CD4-positive, alpha-beta T cell treated with Interleukin-15 for 1 hour (primary cell): Measurements from ENCODE around the gene KANSL1.

Experiments used
- DNase-seq: peaks from one replicate; pipeline ENCODE4 v3.0.0-alpha.2; 2020

The KANSL1 gene

GRCh38 chr17:45993962-45994627, 199.1 kb downstream of the KANSL1 start:
- no peak for DNase-seq

GRCh38 chr17:45992904-45993303, 200.3 kb downstream of the KANSL1 start:
- no peak for DNase-seq

- DNase-seq, result no peak
Observed at GRCh38 chr17:45992175-45992574, 201.1 kb downstream of the KANSL1 start.

GRCh38 chr17:45991341-45991740, 201.9 kb downstream of the KANSL1 start:
- no peak for DNase-seq

GRCh38 chr17:45990886-45991285, 202.3 kb downstream of the KANSL1 start:
- no peak for DNase-seq

GRCh38 chr17:45989759-45990158, 203.5 kb downstream of the KANSL1 start:
- no peak for DNase-seq

- no peak for DNase-seq
Observed at GRCh38 chr17:45987706-45988105, 205.5 kb downstream of the KANSL1 start.

GRCh38 chr17:45986056-45986455, 207.2 kb downstream of the KANSL1 start:
- no peak for DNase-seq

GRCh38 chr17:45985447-45985846, 207.8 kb downstream of the KANSL1 start:
- DNase-seq, result no peak

- DNase-seq, result no peak
Observed at GRCh38 chr17:45984368-45984767, 208.9 kb downstream of the KANSL1 start.

- no peak for DNase-seq
Observed at GRCh38 chr17:45983614-45984310, 209.5 kb downstream of the KANSL1 start.

- DNase-seq, result no peak
Observed at GRCh38 chr17:45982791-45983613, 210.2 kb downstream of the KANSL1 start.

- DNase-seq, result no peak
Observed at GRCh38 chr17:45981306-45981705, 211.9 kb downstream of the KANSL1 start.

- no peak for DNase-seq
Observed at GRCh38 chr17:45980855-45981254, 212.4 kb downstream of the KANSL1 start.
